Stimulated activated CD8-positive, alpha-beta memory T cell treated with anti-CD3 and anti-CD28 coated beads, Interleukin-12 subunit alpha, Interleukin-12 subunit beta, amount 100 ng/mL, for 1 hour (primary cell): ENCODE results near the gene FOXN3.
A peak's percentile ranks its signal among the peaks of the same experiment; 100 is the strongest.

Experiments
- DNase-seq: peaks from one replicate; pipeline ENCODE4 v3.0.0-alpha.2; 2020; ENCODE audit warnings: low read depth

The FOXN3 gene

DNA sequence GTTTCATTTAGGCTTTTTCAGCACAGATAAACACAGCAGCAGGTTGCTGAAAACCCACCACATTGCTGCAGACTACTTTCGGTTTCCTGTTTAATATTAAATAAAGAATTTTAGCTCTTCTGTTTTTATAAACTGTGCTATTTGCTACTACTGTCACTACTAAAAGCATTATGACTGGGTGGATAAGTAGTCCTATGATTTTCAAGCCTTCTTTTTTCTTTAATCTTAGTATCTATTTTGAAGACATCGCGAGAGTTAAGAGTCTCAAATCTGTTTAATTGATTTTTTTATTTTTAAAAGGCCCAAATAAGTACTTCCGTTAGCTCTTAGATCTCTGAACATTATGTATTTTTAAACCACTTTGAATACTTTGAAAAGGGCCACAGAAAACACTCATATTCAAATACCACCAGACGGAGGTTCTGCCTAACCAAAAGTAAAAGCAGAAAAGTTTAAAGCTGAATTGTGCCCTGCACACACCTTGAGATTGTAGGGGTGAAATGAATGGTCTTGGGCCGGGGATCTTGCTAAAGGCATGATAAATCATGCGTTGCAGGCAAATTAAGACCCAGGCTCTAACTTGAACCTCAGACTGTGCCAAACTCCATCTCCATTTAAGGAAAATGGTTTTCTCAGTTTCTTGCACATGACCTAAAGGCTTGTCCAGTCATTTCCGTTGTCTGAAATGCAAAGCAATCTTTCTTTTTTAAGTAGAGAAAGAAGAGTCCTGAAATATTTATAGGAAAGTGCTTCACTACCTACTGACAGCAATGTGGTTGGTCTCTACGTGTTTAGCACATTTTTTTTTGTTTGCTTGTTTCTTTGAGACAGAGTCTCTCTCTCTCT, 13.6 kb upstream of the FOXN3 start:
- no peak for DNase-seq

- DNase-seq, result no peak
Measured at GRCh38 chr14:89429199-89430181, 12.5 kb upstream of the FOXN3 start.

- no peak for DNase-seq
Measured at GRCh38 chr14:89428546-89429198, 11.6 kb upstream of the FOXN3 start.

- DNase-seq, result no peak
Measured at GRCh38 chr14:89428173-89428523, 11.1 kb upstream of the FOXN3 start.

DNA sequence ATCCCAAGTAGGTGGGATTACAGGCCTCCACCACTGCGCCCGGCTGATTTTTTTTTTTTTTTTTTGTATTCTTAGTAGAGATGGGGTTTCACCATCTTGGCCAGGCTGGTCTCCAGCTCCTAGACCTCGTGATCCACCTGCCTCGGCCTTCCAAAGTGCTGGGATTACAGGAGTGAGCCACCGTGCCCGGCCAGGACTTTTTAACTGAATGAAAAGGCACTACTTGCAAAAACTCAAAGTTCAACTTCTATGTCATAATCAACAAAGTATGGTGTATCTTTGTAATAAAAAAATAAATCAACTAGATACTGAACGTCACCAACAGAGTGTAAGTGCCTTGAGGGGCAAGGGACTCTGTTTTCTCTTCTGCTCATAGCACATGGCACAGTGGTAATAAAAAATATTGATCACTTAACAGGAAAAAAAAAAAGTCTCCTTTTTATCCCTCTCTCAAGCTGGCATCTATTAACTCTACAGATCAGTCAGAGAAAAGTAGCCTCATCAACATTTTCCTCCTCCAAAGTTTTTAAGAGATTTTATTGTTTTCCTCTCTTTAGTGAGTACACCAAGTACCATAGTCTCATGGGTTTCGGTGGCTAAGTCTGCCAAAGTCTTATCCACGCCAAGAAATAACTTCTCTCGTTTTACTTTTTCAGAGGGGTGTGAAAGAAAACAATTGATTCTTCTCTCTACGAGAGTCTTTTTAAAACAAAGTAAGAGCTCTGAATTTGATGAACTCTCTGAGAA, 10.6 kb upstream of the FOXN3 start:
- no peak for DNase-seq

GRCh38 chr14:89425931-89426330, 8.9 kb upstream of the FOXN3 start:
- DNase-seq, result no peak

- DNase-seq, result no peak
Measured at GRCh38 chr14:89424241-89424640, 7.2 kb upstream of the FOXN3 start.

GRCh38 chr14:89422952-89423345, 5.9 kb upstream of the FOXN3 start:
- no peak for DNase-seq

GRCh38 chr14:89422181-89422951, 5.3 kb upstream of the FOXN3 start:
- DNase-seq, result no peak

- no peak for DNase-seq
Measured at GRCh38 chr14:89420502-89420901, 3.5 kb upstream of the FOXN3 start.

DNA sequence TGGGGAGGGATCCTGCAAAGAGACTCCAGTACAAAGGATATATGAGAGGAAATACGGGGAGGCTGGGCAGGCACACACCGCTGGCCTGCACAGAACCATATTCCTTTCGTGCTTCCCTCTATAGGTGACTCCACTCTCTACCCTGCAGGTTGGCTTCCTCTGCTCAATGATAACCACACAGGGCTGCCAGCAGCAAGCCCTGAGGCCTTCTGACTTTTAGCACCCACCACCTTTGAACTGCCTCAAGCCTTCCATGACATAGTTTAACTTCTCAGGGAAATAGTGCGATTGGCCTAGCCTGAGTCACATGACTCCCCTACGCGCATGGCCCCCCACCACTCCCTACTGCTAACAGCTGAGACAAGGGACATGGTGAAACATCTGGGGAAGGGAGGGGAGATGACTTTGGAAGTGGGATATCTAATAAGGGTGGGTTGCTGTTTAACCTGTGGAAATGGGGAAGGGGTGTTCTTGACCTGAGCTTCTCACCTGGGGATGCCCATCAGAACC, 3.0 kb upstream of the FOXN3 start:
- DNase-seq, result no peak

DNA sequence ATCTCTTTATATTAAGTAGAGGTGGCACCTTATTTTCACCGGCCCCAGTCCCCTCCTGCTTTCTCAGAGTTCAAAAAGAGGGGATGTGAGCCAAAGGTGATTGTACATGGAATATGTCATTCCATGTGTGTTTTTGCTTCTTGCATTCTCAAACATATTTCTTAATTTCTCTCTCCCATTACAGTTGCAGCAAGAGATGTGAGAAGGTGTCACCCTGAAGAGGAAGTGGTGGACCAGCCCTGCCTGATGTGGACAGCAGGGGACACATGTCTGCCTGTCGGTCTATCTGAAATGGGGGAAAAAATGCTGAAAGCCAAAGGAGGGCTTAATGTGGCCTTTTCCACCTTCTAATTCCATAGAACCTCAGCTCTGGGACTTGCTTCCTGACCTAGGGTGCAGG, 1.9 kb upstream of the FOXN3 start:
- no peak for DNase-seq

DNA sequence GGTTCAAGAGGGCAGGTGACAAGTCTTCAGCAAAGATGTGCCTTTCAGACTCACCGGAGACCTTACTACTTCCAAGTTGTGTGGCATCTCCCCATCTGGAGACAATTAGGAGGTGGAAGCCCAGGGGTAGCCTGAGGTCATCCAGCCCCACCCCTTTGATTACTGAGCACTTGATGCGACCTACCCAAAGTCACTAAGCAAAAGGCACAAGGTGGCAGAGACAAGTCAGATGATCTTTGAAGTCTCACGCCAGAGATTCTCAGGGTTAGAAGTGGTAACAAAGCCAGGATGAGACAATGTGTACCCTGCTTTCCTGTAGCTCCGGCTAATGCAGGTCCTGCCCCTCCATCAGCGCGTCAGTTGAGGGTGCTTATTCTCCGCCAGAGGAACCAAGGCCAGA, 1.4 kb upstream of the FOXN3 start:
- DNase-seq, result no peak

DNA sequence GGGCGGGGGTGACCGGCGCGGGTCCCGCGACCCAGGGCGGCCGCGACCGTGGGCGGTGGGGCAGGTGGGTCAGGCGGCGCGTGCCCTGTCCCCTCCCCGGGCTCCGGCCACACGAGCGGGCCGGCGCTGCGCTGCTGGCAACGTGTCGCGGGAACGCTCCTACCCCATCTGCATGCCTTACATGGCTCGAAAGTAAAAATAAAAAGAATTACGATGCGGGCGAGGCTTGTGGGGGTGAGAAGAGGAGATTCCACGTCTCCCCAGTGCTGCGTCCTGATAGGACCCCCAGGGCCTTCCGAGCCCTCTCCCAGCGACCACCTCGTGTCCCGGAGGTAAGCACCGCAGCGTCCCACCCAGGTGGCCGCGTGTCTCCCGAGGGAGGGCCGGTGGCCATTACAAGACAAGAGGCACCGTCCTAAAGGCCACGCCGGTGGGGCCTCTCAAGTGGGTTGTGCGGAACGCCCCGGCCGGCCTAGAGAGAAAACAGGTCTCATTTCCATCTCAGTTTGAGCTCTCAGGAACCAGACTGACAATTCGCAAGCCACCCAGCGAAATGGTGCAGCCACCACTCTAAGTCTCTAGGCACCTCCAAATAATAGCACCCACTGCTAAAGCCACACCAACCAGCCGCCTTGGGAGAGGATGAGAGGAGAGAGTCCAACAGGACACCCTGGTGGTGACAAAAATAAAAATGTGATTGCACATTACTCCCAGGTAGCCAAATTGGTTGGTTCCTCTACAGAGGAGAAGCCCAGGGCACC, 612 bp upstream of the FOXN3 start:
- peak; percentile 32 for DNase-seq

GRCh38 chr14:89416002-89416995, 734 bp downstream of the FOXN3 start:
- DNase-seq, result peak; percentile 99

GRCh38 chr14:89415159-89415558, 1.9 kb downstream of the FOXN3 start:
- no peak for DNase-seq

DNA sequence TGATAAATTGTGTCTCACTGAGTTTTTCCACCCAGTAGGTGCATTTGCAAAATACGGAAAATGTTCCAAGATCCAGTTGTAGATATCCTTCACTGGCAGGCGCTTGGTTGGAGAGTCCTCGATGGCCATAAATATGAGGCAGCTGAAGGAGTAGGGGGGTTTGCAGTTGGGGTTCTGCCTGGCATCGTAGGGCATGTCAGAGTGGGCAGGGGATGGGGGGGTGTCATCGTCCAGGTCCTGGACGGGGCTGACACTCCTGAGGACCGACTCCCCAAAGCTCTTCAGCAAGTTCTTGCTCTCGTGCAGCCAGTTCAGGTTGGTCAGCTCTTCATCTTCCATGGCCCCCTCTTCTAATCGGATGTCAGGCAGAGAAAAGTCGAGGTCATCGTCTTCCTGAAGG, 5.1 kb downstream of the FOXN3 start:
- no peak for DNase-seq

DNA sequence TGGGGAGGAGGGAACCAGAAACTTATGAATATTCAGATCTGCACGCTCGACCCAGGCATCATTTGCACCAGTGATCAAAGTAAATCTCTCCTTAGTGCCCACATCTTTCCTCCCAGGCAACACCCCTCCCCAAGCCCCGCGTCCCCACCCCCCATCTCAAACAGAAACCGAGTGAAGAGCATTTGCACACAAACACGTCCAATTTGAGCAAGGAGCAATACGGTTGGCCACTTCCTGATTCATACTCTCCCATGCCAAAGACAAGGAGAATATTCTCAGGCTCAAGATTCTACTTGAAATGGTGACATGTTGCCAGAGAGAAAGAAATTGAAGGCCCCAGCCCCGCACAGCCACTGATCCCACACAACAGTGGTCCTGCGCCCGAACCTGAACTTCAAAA, 7.1 kb downstream of the FOXN3 start:
- no peak for DNase-seq
